ENCODE data around the gene NSF.

DNA sequence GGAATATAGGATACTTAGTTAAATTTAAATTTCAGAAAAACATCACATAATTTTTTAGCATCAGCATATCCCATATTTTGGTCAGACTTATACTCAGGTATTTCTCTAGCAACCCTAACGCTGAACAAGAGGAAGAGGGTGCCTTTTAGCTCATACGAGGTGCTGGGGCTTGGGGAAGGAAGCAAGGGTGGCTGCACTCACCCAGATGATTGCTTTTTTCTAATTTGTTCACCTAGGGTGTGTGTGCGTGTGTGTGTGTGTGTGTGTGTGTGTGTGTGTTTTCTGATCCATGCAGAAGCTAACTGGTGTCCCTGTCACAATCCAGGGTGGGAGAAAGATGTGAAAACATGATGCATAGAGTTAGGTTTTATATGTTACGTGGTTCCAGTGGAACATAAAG, 146.9 kb downstream of the NSF start:
- TF ChIP-seq, protein P1, sequence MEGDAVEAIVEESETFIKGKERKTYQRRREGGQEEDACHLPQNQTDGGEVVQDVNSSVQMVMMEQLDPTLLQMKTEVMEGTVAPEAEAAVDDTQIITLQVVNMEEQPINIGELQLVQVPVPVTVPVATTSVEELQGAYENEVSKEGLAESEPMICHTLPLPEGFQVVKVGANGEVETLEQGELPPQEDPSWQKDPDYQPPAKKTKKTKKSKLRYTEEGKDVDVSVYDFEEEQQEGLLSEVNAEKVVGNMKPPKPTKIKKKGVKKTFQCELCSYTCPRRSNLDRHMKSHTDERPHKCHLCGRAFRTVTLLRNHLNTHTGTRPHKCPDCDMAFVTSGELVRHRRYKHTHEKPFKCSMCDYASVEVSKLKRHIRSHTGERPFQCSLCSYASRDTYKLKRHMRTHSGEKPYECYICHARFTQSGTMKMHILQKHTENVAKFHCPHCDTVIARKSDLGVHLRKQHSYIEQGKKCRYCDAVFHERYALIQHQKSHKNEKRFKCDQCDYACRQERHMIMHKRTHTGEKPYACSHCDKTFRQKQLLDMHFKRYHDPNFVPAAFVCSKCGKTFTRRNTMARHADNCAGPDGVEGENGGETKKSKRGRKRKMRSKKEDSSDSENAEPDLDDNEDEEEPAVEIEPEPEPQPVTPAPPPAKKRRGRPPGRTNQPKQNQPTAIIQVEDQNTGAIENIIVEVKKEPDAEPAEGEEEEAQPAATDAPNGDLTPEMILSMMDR (IDR thresholded peaks at IDR 0.05; ENCODE audit: extremely low read depth in 1 of 2, insufficient read depth in 1 of 2, low read depth in 1 of 2, low read length in 2 of 2) = no peak
- TF ChIP-seq POLR2A (IDR thresholded peaks at IDR 0.05; ENCODE audit: low read depth, low read length) = no peak
- TF ChIP-seq EZH2 (IDR thresholded peaks at IDR 0.05; ENCODE audit: borderline replicate concordance, low read depth, low read length, severe bottlenecking) = no peak
- no peak for TF ChIP-seq POLR2AphosphoS5 (IDR thresholded peaks at IDR 0.05; ENCODE audit: insufficient read depth, low read depth, low read length)
- TF ChIP-seq, protein P2, sequence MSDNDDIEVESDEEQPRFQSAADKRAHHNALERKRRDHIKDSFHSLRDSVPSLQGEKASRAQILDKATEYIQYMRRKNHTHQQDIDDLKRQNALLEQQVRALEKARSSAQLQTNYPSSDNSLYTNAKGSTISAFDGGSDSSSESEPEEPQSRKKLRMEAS (IDR thresholded peaks at IDR 0.05; ENCODE audit: insufficient read depth, insufficient read length) = no peak
- no peak for TF ChIP-seq GATA2 (IDR thresholded peaks at IDR 0.05; ENCODE audit: insufficient read depth, insufficient read length, low read depth, low read length)
- TF ChIP-seq MYC (IDR thresholded peaks at IDR 0.05; ENCODE audit: low read depth, low read length) = no peak
- no peak for TF ChIP-seq JUN (IDR thresholded peaks at IDR 0.05; ENCODE audit: borderline replicate concordance, insufficient read depth, insufficient read length, low read depth)
- no peak for TF ChIP-seq FOS (IDR thresholded peaks at IDR 0.05; ENCODE audit: borderline replicate concordance, insufficient read depth, low read length)
